GM18499 (cell line): ENCODE data around the gene FAM241B.

Experiments
- ATAC-seq: cut with Tn5 transposase; IDR thresholded peaks from one replicate; pipeline ENCODE4 v1.9.1; 2021; ENCODE audit warnings: moderate number of reproducible peaks; ENCODE audit not compliant: insufficient read depth, unreplicated experiment

Gene FAM241B, protein sequence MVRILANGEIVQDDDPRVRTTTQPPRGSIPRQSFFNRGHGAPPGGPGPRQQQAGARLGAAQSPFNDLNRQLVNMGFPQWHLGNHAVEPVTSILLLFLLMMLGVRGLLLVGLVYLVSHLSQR

DNA sequence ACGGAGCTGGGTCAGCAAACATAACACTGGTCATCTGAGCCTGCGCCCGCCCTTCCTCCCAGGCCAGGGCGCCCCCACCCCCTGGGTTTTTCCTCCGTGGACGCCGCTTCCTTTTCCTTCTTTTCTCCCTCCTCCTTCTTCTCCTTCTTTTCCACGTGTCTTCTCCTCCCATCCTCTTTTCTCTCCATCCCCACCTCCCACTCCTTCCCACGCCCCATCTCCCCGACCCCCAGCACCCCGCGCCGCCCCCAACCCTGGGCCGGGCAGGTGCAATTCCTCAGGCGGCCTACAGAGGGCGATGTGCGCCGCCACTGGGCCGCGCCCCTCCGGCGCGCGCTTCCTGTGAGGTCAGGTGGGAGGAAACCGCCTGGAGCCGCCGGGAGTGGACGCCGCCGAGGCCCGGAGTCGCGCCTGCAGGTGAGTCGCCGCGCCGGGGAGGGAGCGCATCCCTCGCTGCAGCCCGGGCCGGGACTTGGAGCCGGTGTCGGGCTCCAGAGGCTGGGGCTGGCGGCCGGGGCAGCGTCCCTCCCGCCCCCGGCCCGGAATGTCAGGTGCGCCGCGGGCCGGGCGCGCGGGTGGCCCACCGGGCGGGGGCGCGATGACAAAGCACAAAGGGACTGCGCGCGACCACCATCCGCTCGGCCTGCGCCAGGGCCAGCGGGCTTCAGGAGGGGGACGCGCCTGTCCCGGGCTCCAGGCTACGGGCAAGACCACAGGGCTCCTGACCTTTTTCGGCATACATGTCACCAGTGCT, at the start of gene FAM241B:
TSS of gene FAM241B (plus strand) at position 351 of the 754 bp plus-strand sequence. CDS start 1,497 bp downstream, outside the sequence.
- ATAC-seq = no peak

DNA sequence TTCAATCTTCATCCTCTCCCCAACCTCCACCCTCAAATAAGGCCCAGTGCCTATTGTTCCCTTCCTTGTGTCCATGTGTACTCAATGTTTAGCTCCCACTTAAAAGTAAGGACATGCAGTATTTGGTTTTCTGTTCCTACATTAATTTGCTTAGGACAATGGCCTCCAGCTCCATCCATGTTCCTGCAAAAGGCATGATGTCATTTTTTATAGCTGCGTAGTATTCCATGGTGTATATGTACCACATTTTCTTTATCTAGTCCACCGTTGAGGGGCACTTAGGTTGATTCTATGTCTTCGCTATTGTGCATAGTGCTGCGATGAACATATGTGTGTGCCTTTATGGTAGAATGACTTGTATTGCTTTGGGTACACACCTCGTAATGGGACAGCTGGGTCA, 49.6 kb upstream of the FAM241B start:
- ATAC-seq = no peak

DNA sequence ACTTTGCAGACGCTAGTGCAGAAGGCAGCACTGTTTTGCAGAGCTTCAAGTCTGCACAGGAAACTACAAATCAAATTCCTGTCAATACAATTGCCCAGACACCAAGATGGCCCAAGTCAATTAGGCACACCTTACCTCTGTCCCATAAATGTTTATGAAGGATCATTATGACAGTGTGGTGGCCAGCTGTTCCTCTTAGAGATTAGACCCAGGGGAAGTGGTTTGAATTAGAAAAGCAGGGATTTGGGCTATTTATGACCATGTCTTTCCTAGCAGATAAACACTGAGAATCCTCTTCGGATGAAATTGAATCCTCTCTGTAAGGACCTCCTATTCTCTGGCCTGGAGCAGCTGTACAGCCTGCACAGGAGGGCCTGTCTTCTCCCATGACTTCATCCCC, 46.9 kb upstream of the FAM241B start:
- ATAC-seq = no peak

DNA sequence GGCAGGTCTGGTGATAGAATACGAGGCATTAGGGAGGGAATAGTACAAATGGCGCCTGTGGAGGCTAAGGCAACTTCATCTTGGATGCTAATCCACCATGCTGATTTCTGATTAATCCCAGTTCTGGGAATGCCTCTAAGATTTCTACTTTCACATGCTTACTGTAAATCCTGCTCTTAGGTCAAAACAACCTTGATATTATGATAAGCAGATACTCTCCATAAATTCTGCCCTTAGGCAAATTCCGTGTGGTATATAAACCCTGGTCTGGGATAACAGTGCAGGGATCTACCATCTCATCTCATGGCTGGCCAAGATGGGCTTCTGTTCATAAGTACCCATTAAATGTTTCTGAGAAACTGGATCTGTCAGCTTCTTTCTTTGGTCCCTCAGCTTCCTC, 45.4 kb upstream of the FAM241B start:
- ATAC-seq = no peak

DNA sequence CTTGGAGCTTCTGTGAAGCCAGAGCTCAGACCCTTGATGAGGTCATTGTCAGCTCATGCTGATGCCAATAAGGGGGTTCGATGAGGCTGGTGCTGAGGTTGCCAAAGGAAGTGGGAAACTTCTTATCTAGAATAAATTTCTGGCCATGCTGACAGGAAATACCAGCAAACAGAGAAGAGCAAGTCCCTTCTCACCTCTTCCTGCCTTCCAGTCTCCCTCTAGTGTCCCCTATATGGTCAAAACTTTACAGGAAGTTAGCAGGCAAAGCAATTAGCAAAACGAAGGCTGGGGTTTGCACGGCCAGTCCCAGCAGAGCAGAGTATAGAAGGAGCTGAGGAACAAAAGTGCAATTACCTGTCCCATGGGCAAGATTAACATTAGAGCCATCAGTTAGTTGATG, 41.7 kb upstream of the FAM241B start:
- no peak for ATAC-seq

DNA sequence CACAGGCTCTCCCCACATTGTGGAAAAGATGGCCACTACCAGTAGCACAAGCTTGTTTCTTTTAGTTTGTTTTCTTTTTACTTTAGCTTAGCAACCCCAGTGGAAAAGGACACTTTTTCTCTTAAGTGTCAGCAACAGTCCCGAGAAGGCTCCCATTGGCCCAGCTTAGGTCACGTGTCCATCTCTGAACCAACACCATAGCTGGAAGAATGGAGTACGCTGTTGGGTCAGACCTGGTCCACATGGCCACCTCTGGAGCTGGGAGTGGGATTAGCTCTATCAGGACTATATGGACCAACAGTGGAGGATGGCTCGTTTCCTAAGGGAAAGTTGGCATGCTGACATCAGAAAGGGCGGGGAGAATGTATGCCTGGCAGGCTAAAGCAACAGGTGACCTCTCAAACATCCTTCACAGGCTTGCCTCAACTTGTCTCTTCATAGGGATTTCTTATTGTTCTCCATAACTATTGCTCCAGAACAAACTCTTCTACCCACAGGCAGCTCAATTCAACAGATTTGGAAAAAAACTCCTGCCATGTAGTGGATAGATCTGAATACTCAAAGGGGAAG, 29.2 kb upstream of the FAM241B start:
- no peak for ATAC-seq

DNA sequence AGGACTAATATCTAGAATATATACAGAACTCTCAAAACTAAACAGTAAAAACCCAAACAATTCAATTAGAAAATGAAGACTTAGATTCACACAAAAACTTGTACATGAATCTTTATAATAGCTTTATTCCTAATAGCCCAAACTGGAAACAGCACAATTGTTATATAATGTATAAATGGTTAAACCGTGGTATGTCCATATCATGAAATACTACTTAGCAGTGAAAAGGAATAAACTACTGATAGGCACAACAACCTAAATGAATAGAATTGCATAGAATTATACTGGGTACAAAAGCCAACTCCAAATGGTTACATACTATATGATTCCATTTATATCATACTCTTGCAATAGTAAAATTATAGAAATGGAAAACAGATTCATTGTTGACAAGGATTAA, 21.0 kb upstream of the FAM241B start:
- ATAC-seq = no peak

DNA sequence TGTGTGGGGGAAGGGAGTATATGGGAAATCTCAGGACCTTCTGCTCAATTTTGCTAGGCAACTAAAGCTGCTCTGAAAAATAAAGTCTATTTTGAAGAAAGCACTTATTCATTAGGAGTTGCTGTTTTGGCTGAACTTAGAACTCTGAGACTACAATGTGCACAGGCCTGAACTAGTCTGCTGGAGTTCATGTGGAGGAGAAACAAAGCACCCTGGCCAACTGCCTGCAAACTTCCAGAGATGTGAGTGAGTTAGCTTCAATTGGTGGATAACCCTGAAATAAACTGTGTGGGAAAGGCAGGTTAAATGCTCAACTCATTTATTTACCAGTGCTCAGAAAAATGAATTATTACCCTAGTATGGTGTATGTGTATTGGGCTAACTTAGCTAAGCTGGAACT, 17.3 kb upstream of the FAM241B start:
- ATAC-seq = no peak

DNA sequence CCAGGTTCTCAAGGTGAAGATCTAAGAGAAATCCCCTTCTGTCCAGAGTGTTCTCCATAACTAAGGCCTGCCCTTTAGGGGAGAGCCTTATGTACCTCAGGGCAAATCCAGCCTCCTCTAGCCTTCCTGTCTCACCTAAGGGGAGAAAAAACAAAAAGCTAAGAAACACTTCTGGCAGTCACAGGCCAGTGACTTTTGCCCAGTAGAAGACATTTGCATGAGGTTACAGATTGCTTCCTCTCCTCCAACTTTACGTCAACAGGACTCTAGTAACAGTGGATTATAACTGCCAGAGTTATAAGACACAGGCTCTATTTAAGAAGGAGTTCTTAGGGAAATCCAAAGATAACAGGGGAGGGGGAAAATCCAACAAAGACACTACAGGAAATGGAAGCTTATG, 15.9 kb upstream of the FAM241B start:
- no peak for ATAC-seq

DNA sequence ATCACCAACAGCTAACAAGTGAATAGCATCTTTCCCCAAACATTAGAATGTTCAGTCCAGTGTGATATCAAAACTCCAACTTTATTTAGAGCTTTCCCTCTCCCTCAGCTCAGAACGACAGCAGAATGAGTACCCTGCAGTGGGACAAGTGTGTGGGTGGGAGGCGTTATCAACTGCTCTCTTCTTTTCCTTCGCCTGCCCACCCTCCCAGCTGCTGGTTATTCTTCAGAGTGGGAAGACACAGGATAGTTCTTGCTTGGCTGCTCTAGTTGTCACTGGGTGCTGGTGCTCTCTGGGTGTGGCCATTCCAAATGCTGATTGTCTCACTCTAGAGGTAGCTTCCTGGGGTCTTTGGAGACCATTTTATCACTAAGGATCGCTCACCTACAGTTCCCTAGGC, 13.7 kb upstream of the FAM241B start:
- ATAC-seq = no peak

DNA sequence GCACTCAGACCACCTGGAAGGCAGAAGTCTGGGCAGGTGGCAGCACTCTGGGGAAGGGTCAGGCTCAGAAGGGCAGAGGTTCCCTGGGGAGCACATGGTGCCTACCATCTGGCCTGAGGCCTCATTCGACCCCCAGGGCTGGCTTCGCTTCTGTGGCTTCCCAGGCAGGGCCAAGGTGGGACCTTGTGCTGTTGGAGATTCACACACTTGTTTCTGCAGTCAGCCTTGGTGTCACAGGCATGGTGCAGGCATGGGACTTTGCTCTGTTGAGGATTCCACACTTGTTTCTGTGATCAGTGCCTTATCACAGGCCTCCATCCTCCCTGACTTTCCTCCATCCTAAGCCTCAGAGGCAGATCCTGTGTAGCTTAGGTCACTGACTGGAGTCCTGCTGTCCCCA, 11.3 kb upstream of the FAM241B start:
- ATAC-seq = no peak

DNA sequence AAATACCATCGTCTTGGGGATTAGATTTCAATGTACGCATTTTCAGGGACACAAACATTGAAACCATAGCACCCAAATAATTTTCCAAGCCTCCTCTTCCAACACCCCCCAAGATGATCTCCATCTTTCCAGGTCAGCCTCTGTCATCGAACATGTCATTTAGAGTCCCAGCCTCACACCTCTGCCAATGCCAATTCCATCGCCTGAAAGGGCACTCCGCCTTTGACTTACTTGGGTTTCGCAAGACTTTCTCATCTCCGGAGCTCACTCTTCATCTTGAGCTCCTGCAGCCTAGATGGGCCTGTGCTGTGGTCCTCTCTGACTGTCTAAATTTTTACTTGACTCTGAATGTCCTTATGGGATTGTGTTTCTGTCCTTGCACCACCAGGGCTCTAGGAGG, 10.4 kb upstream of the FAM241B start:
- no peak for ATAC-seq

DNA sequence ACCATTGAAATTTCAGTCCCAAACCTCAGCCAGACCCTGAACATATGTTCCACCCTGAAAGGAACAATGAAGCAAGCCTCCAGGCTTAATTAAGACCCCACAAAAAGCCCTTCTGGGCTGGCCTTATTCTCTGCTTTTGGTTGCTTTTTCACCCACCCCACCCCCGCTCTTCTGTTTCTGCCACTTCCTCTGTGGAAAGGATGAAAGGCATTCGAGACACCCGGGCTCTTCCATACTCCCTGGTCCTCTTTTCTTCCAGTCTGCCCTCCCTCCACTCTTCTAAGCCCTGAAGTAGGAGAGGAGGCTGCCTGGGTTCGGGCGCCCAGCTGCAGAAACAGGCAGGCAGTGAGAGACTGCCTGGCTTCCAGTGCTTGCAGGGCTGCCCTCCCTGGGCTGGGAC, 9.4 kb upstream of the FAM241B start:
- no peak for ATAC-seq

DNA sequence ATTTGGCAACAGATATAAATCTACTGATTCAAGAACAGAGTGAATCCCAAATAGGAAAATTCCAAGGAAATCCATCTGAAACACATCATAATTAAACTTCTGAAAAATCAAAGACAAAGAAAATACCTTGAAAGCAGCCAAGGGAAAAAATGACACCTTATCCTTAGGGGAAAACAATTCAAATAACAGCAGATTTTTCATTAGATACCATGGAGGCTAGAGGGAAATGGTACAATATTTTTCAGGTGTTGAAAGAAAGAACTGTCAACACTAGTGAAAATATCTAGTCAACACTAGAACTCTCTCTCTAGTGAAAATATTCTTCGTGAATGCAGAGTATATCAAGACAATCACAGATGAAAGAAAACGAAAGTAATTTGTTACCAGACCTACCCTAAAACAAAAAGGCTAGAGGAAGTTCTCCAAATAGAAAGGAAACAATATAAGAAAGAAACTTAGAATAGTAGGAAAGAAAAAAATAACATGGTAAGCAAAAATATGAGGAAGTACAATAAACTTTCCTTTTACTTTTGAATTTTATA, 5.7 kb upstream of the FAM241B start:
- ATAC-seq = no peak

DNA sequence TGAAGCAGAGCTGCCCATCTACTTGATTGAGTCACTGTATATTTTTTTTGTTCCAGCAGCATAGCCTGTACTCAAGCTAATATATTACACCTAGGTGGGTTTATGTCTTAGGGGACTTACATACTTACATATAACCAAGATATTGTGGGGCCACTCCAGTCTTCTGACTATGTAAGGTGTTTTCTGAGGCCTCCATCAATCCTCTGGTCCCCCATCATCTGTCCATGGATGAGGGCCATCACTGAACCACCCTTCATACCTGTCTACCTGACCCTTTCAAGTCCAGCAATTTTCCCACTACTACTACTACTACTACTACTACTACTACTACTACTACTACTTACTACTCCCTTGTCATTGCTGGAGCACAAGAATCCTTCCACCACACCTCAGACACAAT, 3.2 kb upstream of the FAM241B start:
- no peak for ATAC-seq

DNA sequence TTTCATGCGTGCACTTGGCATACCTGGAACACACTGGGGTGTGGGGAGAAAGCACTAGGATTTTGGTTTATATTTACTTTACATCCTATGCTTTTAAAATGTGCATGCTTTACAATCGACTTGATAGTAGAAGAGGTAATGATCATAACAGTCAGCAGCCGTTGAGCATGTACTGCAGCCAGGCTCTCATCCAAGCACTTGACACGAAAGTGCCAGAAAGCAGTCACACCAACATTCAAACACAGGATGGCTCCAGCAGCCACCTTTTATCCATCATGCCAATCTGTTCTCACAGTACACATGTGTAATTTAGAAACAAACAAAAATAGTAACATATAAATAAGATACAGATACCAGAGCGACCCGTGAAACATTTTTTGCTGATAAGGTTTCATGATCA, 1.2 kb upstream of the FAM241B start:
- no peak for ATAC-seq

DNA sequence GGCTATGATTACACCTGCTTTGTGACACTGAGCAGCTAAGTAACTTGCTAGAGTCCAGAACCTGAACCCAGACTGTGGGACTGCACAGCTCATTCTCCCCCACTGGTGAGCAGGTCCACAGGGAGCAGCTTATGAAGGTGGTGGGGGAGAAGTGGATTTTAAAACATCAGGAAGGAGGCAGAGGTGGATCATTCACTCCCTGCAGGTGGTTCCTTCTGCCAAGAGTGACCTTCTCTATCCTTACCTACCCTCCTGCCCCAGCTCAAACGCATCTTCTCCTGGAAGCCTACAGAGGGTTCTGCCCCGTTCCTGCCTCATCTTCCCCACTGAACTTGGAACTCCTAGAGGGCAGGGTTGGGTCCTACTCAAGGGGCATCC, 539 bp upstream of the FAM241B start:
- no peak for ATAC-seq

DNA sequence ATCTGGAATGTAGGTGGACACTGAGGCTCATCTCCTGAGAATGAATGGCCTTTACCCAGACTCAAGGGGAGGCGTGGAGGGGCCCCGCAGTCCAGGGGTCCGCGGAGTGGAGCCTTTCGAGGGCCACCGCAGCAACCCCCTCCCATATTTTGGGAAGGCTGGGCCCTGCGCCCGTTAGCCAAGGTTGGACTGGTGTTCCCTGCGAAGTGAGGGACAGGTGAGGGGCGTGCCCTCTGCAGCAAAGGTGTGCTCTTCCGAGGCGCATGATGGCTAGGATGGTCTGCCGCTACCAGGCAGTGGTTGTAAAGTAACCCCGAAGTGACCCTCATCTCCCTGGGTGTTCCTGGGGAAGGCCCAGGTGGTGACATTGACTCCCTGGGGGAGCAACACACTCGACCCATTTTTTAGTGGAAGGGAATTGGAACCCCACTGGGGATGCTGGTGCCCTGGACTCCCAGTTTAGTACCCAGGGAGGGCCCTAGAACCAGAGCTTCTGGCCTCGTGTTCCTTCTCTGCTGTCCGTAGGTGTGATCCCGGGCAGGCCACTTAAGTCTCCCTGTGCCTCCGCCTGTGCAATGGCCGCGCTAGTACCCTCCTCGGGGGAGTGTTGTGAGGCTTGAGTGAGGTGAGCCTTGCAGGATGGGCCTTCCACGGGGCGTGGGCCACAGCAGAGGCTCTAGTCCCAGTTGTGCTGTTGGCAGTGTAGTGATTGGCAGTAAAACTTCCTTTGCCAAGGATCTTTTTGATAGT, 779 bp downstream of the FAM241B start:
- no peak for ATAC-seq

DNA sequence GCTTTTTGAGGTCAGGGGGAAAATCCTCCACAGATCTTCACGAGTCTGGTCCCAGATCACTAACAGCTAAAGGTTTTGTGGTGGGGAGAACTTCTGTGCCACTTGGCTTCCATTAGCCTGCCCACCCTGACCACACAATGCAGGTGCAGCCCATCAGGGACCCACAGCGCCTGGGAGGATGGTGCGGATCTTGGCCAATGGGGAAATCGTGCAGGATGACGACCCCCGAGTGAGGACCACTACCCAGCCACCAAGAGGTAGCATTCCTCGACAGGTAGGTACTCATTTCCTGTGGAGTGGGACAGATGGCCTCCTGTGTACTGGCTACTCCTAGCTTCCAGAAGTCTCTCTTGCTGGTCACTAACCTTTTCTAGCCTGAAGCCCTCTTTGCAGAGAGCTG, 1.5 kb downstream of the FAM241B start:
- no peak for ATAC-seq

DNA sequence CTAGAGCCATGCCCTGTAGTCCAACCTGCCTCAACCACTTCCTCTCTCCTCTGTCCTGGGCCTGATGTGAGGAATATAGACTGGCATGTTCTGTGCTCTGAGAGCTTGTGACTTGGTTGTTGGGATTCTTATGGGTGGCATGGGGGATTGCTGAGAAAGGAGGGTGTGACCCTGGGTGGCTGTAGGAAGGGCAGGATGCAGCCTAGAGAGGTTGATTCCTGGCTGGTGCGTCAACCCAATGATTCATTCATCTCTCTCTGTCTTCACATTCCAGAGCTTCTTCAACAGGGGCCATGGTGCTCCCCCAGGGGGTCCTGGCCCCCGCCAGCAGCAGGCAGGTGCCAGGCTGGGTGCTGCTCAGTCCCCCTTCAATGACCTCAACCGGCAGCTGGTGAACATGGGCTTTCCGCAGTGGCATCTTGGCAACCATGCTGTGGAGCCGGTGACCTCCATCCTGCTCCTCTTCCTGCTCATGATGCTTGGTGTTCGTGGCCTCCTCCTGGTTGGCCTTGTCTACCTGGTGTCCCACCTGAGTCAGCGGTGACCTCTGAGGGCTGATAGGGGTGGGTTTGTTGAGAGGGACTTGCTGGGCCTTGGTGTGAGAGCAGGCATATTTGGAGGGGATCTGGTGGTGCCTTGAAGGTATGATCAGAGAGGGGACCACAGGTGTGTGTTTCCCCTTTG, 2.6 kb downstream of the FAM241B start:
- ATAC-seq = no peak
